NB4 (cell line): ENCODE measurements around the gene VAPB.

Experiments used
- DNase-seq: peaks from one replicate; pipeline ENCODE4 v3.0.0; 2010; ENCODE audit warnings: low read depth
- H3K4me3 ChIP-seq: one replicate; pipeline ENCODE4 v1.5.1; 2011; ENCODE audit warnings: mild to moderate bottlenecking, low read depth, low read length, moderate library complexity
- MYC ChIP-seq: IDR thresholded peaks from 2 replicates; pipeline ENCODE4 v1.6.1; 2011; ENCODE audit warnings: low read depth, low read length
- POLR2A ChIP-seq: IDR thresholded peaks from 2 replicates; pipeline ENCODE4 v1.6.1; 2011; ENCODE audit warnings: mild to moderate bottlenecking; ENCODE audit not compliant: insufficient read length; ENCODE audit errors: extremely low read depth
- TF ChIP-seq, protein P1 (sequence below): IDR thresholded peaks from 2 replicates; pipeline ENCODE4 v1.6.1; 2011; ENCODE audit warnings: low read depth, low read length
- TF ChIP-seq, protein P2 (sequence below): IDR thresholded peaks from one replicate; pipeline ENCODE4 v1.5.1; 2012; ENCODE audit warnings: low read depth, low read length

Gene VAPB

DNA sequence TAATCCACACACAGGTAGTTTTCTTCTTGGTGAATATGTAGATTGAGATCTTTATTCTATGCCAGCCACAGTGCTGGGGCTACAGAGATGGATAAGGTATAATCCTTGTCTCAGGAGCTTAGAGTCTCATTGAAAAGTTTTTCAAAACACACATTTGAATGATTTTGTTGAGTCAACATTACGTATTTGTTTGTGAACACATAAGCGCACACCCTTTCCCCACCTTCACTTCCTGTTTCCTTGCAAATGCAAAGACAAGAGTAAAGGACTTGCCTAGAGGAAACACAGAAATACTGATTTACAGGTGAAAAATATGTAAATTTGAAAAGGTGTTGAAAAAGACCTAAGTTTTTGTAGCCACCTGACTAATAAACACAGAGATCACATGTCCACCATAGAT lies 27.8 kb downstream of the VAPB start:
- H3K4me3 ChIP-seq = no peak overlapping the region
- TF ChIP-seq, protein P1, sequence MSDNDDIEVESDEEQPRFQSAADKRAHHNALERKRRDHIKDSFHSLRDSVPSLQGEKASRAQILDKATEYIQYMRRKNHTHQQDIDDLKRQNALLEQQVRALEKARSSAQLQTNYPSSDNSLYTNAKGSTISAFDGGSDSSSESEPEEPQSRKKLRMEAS = no peak
- TF ChIP-seq POLR2A (no peak), MYC (no peak)
- TF ChIP-seq, protein P2, sequence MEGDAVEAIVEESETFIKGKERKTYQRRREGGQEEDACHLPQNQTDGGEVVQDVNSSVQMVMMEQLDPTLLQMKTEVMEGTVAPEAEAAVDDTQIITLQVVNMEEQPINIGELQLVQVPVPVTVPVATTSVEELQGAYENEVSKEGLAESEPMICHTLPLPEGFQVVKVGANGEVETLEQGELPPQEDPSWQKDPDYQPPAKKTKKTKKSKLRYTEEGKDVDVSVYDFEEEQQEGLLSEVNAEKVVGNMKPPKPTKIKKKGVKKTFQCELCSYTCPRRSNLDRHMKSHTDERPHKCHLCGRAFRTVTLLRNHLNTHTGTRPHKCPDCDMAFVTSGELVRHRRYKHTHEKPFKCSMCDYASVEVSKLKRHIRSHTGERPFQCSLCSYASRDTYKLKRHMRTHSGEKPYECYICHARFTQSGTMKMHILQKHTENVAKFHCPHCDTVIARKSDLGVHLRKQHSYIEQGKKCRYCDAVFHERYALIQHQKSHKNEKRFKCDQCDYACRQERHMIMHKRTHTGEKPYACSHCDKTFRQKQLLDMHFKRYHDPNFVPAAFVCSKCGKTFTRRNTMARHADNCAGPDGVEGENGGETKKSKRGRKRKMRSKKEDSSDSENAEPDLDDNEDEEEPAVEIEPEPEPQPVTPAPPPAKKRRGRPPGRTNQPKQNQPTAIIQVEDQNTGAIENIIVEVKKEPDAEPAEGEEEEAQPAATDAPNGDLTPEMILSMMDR = no peak
- DNase-seq = no peak

DNA sequence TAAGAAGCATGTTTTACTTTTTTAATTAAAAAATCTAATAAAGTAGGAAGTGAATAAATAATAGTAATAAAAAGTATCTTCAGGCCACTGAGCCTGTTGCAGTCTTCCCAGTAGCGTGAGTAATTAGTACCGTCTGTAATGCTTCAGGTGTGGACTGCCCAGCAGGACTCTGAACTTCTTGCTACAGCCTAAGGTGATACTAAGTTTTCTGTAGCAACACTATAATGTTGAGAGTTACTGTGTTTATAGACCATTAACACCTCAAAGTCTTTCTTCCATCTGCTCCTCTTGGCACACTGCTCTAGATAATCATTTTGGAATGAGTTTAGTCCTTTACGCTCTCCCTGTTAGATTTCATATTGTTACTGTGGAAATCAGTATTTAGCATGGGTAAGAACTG lies 28.4 kb downstream of the VAPB start:
- H3K4me3 ChIP-seq = no peak overlapping the region
- TF ChIP-seq, protein P2 = no peak
- TF ChIP-seq, protein P1 = no peak
- no peak for TF ChIP-seq MYC
- no peak for TF ChIP-seq POLR2A
- DNase-seq = no peak

DNA sequence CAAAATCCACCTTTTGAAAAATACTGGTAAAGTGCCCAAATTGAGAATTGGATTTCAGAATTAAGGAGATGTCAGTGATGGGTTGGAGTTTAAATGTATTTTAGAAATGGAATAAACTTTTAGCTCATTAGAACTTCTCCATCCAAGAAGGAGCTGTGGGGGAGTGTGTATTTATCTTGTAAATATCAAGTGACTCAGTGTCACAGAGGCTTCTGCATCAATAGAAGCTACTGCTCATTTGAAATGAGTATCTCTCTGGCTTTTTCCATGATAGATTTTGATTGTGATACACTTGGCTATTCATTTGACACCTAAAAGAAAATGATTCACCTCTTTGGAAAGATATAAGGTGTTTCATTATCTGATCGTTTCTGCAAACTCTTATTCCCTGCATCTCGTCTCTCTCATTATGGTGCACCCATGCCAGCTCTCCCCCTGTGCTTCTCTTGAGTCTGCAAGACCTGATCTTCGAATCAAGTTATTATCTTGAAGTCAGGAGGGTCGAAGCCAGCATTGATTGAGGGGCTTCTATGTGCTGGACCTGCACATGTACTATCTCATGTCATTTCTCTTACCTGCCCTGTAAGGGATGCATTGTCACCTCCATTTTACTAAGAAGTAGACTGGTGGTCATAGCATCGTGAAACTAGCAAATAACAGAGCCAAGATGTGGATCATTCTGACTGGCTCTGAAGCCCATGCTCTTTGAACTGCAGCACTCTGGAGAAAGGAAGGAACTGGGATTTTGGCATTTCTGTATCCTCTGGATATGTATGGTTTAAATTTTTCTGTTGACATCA lies 30.1 kb downstream of the VAPB start:
- DNase-seq = no peak
- no peak for TF ChIP-seq MYC
- TF ChIP-seq, protein P1 = no peak
- TF ChIP-seq POLR2A = no peak
- TF ChIP-seq, protein P2 = no peak
- no peak overlapping the region for H3K4me3 ChIP-seq

DNA sequence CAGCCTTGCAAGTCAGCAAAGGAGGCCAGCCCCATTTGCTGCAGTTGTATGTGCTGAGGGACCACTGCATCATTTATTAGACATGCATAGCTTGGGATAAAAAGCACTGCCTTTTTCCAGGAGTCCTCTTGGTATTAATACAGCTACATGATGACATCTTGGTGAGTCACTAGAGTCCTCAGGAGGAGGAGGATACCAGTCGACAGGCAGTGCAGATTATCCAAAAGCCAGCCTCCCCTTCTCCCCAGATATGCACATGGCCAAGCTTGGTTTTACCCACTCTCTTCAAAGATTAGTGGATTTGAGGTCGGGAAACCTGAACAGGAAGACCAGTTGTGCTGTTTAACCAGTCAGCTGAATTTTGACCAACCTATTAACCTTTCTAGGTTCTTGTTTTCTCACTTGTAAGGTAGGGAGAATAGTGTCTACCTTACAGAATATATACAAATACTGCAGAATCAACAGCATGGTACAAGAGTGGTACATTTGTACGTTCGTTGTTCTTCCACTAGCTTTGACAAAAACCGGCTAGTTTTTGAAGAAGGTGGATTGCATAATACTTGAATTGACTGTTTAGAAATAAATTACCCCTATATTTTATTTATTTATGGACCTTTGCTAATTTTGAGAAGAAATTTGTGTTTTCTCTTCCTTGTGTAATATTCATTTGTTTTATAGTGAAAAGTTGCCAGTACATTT lies 31.9 kb downstream of the VAPB start:
- no peak for DNase-seq

DNA sequence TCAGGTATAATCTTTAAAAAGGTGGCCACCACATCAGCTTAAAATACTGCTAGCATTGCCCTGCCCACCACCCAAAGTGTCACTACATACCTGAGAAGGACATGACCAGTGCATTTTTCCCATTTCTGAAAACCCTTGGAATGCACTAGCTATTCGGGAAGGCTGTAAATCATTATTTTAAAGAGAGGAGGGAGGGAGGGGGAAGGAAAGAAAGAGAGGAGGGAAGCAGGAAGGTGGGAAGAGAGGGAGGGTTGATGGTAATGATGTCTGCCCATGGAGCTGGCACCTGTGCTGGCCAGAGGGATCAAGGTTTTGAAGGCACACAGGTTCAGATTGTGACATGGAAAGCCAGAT lies 32.4 kb downstream of the VAPB start:
- no peak for DNase-seq
- H3K4me3 ChIP-seq = no peak overlapping the region
- TF ChIP-seq, protein P2 = no peak
- TF ChIP-seq MYC = no peak
- TF ChIP-seq, protein P1 = no peak
- TF ChIP-seq POLR2A = no peak

More for the DNA sequence above, 31.9 kb downstream of the VAPB start:
- no peak overlapping the region for H3K4me3 ChIP-seq
- TF ChIP-seq POLR2A (no peak), MYC (no peak)
- TF ChIP-seq, protein P1 = no peak
- TF ChIP-seq, protein P2 = no peak
